HG03196 (cell line): ENCODE results near the gene KBTBD7.

ENCODE experiments used
- ATAC-seq: cut with Tn5 transposase; IDR thresholded peaks from one replicate; pipeline ENCODE4 v1.9.1; 2021; ENCODE audit not compliant: unreplicated experiment

KBTBD7 gene, protein sequence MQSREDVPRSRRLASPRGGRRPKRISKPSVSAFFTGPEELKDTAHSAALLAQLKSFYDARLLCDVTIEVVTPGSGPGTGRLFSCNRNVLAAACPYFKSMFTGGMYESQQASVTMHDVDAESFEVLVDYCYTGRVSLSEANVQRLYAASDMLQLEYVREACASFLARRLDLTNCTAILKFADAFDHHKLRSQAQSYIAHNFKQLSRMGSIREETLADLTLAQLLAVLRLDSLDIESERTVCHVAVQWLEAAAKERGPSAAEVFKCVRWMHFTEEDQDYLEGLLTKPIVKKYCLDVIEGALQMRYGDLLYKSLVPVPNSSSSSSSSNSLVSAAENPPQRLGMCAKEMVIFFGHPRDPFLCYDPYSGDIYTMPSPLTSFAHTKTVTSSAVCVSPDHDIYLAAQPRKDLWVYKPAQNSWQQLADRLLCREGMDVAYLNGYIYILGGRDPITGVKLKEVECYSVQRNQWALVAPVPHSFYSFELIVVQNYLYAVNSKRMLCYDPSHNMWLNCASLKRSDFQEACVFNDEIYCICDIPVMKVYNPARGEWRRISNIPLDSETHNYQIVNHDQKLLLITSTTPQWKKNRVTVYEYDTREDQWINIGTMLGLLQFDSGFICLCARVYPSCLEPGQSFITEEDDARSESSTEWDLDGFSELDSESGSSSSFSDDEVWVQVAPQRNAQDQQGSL

DNA sequence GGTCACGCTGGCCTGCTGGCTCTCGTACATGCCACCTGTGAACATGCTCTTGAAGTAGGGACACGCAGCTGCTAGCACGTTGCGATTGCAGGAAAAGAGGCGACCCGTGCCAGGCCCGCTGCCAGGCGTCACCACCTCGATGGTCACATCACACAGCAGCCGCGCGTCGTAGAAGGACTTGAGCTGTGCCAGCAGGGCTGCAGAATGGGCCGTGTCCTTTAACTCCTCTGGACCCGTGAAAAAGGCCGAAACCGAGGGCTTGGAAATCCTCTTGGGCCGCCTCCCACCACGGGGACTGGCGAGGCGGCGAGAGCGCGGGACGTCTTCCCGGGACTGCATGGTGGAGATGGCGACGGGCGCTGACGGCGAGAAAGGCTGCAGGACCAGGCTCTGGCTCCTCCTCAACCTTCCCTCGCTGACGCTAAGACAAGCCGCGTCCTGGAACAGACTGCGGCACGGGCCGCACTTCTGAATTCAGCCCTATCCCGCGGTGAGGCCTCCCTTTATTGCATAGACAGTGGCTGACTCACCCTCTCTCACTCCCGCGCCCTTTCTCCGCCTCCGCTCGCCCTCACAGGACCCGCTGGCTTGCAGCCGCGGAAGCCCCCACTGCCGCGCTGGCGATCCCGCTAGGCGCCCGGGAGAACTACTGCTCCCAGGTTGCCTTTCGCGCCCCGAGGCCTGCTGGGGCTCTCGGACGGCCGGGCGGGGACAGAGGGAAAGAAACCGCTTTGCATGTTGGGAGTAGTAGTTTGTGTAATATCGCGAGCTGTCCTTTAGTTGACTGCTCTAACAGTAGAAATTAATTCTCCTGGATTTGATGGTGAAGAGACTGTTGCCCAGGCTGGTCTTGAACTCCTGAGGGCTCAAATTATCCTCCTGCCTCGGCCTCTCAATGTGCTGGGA is at the start of gene KBTBD7:
TSS of gene KBTBD7 (minus strand) at position 651 of the 906 bp plus-strand sequence. CDS start at position 339, 312 bp downstream.
- peak; percentile 95 for ATAC-seq

DNA sequence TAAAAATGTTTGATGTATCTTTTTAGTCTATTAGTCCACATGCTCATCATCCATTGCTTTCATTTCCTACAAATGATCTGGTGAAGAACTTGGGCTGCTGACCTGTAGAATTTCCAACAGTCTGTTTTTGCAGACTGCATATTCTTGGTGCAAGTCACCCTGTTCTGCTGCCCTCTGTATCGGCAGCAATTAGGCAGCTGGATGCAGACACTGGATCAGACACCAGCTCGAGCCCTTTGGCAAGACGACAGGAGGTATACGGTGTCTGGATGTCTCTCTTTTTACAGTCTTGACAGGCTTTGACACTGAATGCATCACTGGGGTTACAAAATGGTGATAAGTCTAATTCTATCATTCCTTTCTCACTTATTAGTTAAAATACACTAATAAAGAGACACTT is 47.3 kb upstream of the KBTBD7 start:
- no peak for ATAC-seq

DNA sequence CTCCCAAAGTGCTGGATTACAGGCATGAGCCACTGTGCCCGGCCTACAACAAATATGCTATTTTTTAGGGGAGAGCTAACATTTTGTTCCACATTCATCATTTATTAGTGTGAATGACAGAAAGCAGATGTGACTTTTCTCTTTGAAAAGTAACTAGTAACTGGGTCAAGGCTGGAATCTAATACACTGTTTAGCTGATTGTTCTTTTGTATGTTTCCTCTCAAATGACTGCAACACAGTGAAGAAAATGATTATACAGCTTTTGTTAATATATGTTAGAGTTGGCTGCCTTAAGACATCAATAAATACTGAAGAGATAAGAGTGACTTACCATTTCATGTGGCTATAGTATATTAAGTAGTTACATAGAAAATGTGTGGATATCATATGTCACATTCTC is 42.0 kb upstream of the KBTBD7 start:
- ATAC-seq: no peak

DNA sequence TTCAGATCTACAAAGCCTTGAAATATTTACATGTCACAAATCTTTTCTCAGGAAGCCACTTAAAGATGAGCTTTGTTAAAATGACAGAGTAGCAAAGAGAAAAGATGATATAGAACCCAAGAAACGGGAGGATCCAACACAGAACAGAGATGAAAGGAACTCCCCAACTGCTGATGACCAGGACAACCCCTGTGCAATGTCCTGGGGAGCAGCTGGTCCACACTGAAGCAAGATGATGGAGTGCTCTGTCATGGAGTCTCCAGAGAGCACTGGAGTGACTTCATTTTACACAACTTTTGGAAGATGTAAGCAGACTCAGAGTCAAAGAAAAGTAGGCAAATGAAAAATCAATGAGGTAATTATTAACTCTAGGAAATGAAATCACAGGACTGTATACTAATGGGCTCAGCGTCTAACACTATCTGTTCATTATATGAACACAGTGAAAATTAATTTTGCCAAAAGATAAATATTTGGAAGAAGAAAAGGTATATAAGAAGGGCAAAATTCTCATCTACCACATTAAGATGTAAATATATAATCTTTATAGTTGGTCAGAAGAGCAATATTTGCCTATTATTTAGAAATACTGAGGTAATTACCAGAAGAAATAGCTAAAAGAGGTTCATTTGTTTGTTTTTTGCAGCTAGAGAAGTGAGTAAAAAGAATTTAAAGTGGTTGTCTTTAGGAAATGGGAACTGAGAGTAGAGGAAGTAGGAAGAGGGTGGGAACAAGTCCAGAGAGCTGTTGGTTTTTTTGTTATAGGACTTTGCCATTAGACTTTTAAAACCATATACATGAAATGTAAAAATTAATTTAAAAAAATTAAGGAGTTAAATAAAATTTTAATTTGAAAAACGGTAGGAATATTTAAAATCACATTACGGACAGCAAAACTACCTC is 38.5 kb upstream of the KBTBD7 start:
- ATAC-seq: no peak

DNA sequence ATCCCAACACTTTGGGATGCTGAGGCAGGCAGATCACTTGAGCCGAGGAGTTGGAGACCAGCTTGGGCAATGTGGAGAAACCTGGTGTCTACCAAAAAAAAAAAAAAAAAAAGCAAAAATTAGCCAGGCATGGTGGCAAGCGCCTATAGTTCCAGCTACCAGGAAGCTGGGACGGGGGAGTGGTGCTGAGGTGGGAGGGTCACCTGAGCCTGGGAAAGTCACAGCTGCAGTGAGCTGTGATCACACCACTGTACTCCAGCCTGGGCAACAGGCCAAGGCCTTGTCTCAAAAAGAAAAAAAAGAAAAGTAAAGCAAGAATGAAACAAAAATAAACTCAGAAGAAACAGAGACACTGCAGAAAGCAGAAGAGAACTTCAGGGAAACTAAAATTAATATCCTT is 37.4 kb upstream of the KBTBD7 start:
- ATAC-seq: no peak

DNA sequence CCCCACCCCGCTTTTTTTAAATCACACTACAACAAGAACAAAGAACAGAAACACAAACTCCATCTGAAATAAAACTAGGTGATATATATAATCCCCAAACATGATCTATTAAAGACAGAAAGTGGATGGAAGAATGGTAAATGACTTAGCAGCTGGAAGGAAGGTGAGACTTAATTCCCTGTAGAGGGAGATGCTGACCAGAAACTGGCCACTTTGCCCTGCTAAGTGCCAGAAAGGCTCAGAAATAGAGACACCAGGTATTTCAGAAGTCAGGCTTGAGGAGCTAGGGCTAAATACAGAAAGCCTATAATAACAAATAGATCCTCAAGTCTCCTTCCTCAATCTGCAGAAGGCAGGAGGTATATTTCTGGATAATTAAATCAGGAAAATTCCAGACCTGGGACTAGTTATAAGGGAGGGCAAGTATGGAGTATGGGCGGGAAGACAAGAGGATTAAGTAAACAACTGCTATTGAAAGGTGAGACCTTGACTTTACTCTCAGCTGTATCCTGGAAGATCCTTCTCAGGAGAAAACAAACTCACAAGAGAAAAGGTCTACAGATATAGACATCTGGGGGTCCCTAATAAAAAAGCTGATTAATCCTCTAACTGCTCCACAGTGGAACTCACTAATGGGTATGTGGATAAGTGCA is 36.8 kb upstream of the KBTBD7 start:
- no peak for ATAC-seq

DNA sequence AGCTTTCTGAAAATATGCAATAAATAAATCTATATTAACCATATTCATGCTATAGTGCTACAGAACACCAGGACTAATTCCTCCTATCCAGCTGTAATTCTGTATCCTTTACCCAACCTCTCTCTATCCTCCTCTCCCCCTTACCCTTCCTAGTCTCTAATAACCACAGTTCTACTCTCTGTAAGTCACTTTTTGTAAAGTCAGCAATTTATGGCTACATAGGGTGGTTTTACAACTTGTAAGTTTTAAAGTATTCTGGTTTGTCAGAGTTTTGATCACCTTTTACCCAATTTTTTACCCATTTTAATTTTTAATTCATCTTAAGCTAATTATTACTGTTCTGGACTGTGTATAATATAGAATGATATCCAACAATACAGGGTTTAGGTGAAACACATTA is 35.0 kb upstream of the KBTBD7 start:
- ATAC-seq: no peak

DNA sequence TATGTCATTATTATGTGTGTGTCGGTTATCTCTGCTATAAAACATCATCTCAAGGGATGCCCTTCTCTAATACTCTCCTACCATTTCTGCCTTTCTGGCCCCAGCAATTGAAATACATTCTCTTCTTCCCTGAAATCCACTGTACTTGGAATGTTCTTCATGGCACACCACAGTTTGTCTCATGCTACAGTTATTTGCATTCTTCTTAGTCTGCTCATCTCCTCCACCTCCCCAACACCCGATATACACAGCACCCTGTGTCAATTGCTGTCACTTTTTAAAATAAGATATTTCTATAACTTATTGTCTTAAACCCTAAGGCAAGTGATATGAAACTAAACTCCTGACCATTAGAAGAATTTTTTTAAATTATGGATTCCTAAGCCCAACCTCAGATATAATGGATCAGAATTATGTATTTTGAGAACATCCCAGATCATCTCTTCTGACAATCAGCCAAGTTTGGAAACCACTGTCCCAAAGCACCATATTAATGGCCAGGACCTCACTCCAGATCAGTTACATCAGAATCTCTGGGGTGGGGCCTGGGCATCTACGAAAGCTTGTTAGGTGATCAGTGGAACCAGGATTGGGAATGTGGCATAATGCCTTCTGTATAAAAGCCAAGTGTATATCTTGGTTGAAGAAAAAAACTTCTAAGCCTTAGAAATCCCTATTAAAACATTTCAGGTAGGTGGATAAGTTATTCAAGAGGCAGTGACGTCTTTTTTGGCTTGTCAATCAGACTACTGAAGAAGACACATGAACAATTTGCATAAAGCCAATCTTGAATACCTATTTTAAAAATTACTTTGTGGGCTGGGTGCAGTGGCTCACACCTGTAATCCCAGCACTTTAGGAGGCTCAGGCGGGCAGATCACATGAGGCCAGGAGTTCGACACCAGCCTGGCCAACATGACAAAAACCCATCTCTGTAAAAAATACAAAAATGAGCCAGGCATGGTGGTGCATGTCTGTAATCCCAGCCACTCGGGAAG is 30.0 kb upstream of the KBTBD7 start:
- no peak for ATAC-seq

DNA sequence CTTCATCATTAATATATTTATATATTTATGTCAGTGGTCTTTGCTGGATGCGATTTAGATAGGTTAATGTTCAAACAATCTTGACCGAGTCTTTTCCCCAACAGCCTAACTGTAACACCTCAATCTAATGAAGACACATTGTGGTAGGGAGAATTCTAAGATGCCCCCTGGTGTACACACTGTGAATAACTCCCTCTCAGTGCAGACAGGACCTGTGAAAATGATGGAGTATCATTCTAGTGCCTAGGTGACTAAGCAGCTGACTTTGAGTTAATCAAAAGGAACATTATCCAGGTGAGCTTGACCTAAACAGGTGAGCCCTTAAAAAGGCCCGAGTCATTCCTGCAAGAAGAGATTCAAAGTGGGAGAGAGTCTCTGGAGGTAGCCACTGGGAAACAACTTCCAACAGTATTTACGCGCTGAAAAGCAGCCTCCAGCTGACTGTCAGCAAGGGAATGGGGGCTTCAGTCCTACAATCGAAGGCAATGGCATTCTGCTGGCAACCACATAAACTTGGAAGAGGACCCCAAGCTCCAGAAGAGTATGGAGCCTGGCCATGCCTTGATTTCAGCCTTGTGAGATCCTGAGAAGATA is 28.0 kb upstream of the KBTBD7 start:
- peak; percentile 80 for ATAC-seq

DNA sequence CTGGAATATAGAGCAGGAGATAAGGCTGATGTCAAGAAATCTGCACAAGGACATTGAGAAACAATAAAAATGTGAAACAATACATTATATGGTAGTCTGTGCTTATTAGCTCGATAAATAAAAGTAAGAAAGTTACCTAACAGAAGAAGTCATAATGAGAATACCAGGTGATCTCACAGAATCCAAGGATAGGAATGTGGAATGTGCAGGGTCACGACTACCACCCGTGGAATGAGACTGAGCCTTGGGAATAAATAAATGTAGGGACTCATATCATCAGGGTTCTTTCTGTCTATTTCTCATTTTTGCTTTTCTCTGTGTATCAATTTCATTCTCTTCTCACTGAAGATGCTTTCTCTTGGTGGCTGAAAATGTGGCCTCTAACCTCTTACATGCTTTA is 26.0 kb upstream of the KBTBD7 start:
- ATAC-seq: no peak

DNA sequence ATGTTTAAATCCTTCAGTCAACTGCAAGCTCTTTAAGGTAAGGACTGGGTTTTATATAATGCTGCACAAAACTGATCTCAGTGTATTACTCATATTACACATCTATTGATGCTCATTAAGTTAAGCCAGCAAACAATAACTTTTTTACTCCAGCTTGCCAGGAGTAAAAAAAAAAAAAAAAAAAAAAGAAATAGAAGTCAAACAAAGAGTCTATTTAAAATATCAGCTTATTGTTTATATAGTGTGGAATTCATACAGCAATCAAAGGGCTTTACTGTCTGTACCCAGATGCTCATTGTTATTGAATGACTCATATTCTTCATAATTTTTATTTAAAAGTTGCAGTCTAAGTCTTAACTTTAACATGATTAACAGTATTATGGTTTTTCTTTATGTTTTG is 21.8 kb upstream of the KBTBD7 start:
- no peak for ATAC-seq

DNA sequence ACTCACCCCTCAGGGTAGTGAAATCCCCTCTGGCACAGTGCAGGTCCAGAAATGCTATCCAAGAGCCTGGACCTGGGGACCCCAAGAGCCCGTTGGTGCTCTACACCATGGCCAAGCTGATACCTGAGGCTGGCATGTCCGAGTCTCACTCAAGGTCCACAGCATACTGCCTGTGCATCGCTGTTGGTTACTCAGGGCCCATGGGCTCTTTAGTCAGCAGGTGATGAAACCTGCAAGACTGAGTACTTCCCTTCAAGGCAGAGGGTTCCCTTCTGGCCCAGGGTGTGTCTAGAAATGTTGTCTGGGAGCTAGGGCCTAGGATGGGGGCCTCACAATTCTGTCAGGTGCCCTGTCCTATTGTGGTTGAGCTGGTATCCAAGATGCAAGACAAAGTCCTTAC is 19.6 kb upstream of the KBTBD7 start:
- no peak for ATAC-seq

DNA sequence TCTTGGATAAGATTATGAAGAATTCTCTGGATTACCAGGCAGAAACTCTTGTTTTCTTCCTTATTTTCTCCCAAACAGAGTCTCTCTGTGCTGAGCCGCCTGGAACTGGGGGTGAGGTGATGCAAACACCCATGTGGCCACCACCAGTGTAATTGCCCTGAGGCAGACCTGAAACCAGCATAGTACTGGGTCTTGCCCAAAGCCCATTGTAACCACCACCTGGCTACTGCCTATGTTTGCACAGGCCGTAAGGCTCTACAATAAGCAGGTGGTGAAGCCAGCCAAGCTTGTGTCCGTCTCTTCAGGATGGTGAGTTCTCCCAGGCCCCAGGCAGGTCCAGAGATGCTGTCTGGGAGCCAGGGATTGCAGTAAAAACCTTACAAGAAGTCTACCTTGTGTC is 18.9 kb upstream of the KBTBD7 start:
- ATAC-seq: no peak

DNA sequence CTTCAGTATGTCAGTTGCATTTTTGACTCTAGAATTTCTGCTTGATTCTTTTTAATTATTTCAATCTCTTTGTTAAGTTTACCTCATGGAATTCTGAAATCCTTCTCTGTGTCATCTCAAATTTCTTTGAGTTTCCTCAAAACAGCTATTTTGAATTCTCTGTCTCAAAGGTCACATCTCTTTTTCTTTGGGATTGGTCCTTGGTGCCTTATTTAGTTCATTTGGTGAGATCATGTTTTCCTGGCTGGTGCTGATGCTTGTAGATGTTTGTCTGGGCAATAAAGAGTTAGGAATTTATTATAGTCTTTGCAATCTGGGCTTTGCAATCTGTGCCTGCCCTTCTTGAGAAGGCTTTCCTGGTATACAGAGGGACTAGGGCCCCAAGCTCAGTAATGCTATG is 18.5 kb upstream of the KBTBD7 start:
- no peak for ATAC-seq

DNA sequence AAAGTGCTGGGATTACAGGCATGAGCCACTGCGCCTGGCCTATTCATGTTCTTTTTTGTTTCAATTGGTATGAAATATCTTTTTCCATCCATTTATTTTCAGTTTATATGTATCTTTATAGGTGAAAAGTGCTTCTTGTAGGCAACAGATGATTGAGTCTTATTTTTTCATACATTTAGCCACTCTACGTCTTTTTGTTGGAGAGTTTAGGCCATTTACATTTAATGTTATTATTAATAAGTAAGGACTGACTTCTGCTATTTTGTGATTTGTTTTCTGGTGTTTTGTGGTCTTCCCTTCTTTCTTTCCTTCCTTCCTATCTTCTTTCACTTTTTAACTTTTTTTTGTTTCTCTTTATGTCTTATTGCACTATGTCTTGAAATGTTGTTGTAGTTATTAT is 16.7 kb upstream of the KBTBD7 start:
- ATAC-seq: no peak

DNA sequence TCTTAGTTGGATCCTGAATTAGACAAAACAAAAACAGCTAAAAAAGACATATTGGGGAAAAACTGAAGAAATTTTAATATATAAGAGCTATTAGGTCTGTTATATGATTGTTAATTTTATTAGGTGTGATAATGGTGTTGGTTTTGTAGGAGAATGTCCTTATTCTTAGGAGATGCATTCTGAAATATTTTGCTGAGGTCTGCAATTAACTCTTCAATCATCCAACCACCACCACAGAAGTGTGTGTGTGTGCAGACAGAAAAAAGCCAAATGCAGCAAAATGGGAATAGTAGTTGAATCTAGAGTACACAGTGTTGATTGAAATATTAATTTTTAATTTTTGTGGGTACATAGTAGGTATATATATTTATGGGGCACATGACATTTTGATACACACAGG is 12.1 kb upstream of the KBTBD7 start:
- ATAC-seq: no peak

DNA sequence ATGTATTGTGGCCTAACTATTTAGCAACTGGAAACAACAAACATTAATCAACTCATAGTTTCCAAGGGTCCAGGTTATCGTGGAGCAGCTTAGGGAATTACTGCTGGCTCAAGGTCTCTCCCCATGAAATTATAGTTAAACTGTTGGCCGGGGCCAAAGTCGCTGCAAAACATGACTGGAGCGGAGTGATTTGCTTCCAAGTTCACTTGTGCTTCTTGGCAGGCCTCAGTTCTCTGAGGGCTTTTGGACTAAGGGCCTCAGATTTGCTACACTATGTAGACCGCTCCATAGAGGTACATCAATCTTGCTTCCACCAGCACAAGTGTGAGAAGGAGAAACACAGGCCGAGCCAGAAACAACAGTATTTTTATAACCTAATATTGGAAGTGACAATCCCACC is 9.4 kb upstream of the KBTBD7 start:
- no peak for ATAC-seq

DNA sequence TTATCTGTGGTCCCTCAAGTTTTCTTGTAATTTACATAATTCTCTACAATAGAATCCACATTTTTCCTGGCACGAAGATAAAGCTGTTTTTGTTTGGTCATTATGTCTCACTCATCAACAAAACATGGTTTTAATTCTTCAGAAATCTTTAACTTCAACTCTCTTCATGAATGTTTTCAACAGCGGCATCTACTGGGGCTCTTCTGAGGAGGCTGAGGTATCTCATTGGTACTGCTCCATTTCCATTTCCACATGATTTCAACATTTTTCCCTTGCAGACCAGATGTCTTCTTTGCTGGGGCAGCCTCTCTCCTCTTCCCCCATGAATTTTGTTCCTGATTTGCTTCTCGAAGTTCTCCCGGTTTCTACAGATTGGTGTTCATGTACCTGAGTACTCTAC is 5.8 kb upstream of the KBTBD7 start:
- no peak for ATAC-seq
